ENCODE measurements around the gene GTF3C1. TPM values are rescaled to one million over a fixed set of nuclear protein-coding genes. Genes with fewer than 3 reads are reported as not detected.
"Not testable (repeated sequence)": the region's sequence is repeated elsewhere in the genome, so short reads cannot be mapped to it uniquely, and the experiment has no call there.

The GTF3C1 gene
- total and polyA plus RNA-seq, 4 donors, result 15.3 to 28.0 (median 22.2) TPM

DNA sequence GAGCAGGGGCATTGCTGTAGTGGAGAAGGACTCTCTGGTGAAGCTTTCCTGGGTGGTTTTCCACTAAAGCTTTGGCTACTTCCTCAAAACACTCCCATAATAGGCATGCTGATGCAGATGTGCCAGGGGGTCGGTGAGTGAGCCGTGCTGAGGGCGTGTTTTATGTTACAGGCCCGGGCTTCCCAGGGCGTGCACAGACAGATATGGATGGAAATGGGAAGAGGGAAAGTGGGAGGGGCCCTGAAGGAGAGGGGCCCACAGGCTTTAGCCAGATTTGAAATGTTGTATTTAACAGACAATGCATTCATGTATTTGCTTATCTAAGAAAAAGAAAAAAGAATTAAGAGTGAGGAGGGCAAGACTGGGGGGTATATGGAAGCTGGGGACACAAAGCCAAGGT lies 91.5 kb downstream of the GTF3C1 start:
- DNase-seq (ENCODE audit: low spot score), result no peak
- no peak overlapping the region for H3K4me3 ChIP-seq (ENCODE audit: low read depth in 1 of 3, low read length in 3 of 3)
- peaks cover 5 to 31% (median 8%) of the 10 kb centered on the region in 4 donors for H3K36me3 ChIP-seq (ENCODE audit: control insufficient read depth in 4 of 4, insufficient read depth in 3 of 4, low read depth in 1 of 4, low read length in 3 of 4)
- H3K4me1 ChIP-seq (ENCODE audit: control insufficient read depth in 4 of 4, insufficient read depth in 4 of 4, low read length in 3 of 4), result peaks cover 0 to 1% (median 0%) of the 10 kb centered on the region in 4 donors
- H3K27ac ChIP-seq (ENCODE audit: low read depth in 1 of 2, low read length in 2 of 2), result no peak overlapping the region
- no peaks in the 10 kb centered on the region for H3K27me3 ChIP-seq (ENCODE audit: control insufficient read depth in 4 of 4, insufficient read depth in 4 of 4, low read length in 3 of 4)
- H3K9ac ChIP-seq (ENCODE audit: low read depth in 1 of 2, low read length in 2 of 2), result no peak overlapping the region
- TF ChIP-seq YY1 (IDR thresholded peaks at IDR 0.05) (no peak), EGR1 (IDR thresholded peaks at IDR 0.05; ENCODE audit: low read depth in 2 of 2) (no peak), HNF4G (IDR thresholded peaks at IDR 0.05) (no peak), HNF4A (conservative IDR thresholded peaks at IDR 0.05) (no peak), RAD21 (IDR thresholded peaks at IDR 0.05) (no peak), JUND (IDR thresholded peaks at IDR 0.05) (no peak), FOXA2 (IDR thresholded peaks at IDR 0.05) (no peak), NR2F2 (IDR thresholded peaks at IDR 0.05) (no peak), SP1 (IDR thresholded peaks at IDR 0.05) (no peak), FOXA1 (IDR thresholded peaks at IDR 0.05) (no peak), GABPA (IDR thresholded peaks at IDR 0.05 in 1 of 2, conservative IDR thresholded peaks at IDR 0.05 in 1 of 2) (no peak)
- TF ChIP-seq, protein P1, sequence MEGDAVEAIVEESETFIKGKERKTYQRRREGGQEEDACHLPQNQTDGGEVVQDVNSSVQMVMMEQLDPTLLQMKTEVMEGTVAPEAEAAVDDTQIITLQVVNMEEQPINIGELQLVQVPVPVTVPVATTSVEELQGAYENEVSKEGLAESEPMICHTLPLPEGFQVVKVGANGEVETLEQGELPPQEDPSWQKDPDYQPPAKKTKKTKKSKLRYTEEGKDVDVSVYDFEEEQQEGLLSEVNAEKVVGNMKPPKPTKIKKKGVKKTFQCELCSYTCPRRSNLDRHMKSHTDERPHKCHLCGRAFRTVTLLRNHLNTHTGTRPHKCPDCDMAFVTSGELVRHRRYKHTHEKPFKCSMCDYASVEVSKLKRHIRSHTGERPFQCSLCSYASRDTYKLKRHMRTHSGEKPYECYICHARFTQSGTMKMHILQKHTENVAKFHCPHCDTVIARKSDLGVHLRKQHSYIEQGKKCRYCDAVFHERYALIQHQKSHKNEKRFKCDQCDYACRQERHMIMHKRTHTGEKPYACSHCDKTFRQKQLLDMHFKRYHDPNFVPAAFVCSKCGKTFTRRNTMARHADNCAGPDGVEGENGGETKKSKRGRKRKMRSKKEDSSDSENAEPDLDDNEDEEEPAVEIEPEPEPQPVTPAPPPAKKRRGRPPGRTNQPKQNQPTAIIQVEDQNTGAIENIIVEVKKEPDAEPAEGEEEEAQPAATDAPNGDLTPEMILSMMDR (IDR thresholded peaks at IDR 0.05; ENCODE audit: low read depth, low read length, missing input control), result no peak
- TF ChIP-seq, protein P2, sequence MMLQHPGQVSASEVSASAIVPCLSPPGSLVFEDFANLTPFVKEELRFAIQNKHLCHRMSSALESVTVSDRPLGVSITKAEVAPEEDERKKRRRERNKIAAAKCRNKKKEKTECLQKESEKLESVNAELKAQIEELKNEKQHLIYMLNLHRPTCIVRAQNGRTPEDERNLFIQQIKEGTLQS (IDR thresholded peaks at IDR 0.05), result no peak
- TF ChIP-seq, protein P3, sequence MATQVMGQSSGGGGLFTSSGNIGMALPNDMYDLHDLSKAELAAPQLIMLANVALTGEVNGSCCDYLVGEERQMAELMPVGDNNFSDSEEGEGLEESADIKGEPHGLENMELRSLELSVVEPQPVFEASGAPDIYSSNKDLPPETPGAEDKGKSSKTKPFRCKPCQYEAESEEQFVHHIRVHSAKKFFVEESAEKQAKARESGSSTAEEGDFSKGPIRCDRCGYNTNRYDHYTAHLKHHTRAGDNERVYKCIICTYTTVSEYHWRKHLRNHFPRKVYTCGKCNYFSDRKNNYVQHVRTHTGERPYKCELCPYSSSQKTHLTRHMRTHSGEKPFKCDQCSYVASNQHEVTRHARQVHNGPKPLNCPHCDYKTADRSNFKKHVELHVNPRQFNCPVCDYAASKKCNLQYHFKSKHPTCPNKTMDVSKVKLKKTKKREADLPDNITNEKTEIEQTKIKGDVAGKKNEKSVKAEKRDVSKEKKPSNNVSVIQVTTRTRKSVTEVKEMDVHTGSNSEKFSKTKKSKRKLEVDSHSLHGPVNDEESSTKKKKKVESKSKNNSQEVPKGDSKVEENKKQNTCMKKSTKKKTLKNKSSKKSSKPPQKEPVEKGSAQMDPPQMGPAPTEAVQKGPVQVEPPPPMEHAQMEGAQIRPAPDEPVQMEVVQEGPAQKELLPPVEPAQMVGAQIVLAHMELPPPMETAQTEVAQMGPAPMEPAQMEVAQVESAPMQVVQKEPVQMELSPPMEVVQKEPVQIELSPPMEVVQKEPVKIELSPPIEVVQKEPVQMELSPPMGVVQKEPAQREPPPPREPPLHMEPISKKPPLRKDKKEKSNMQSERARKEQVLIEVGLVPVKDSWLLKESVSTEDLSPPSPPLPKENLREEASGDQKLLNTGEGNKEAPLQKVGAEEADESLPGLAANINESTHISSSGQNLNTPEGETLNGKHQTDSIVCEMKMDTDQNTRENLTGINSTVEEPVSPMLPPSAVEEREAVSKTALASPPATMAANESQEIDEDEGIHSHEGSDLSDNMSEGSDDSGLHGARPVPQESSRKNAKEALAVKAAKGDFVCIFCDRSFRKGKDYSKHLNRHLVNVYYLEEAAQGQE (IDR thresholded peaks at IDR 0.05), result no peak
- TF ChIP-seq, protein P4, sequence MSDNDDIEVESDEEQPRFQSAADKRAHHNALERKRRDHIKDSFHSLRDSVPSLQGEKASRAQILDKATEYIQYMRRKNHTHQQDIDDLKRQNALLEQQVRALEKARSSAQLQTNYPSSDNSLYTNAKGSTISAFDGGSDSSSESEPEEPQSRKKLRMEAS (IDR thresholded peaks at IDR 0.05), result no peak
- 76% methylated on average over 5 of the region's 5 CpGs for WGBS
- H3K9me3 ChIP-seq (ENCODE audit: control insufficient read depth in 4 of 4, low read length in 3 of 4), result no peaks in the 10 kb centered on the region

DNA sequence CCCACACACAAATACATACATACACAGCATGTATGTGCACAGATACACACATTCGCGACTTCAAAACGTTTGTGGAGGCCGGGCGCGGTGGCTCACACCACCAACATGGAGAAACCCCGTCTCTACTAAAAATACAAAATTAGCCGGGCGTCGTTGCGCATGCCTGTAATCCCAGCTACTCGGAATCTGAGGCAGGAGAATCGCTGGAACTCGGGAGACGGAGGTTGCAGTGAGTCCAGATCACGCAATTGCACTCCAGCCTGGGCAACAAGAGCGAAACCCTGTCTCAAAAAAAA lies 92.2 kb downstream of the GTF3C1 start:
- H3K4me3 ChIP-seq (ENCODE audit: low read depth in 1 of 3, low read length in 3 of 3); H3K9ac ChIP-seq (ENCODE audit: low read depth in 1 of 2, low read length in 2 of 2); H3K27ac ChIP-seq (ENCODE audit: low read depth in 1 of 2, low read length in 2 of 2); H3K4me1 ChIP-seq (ENCODE audit: control insufficient read depth in 4 of 4, insufficient read depth in 4 of 4, low read length in 3 of 4); H3K27me3 ChIP-seq (ENCODE audit: control insufficient read depth in 4 of 4, insufficient read depth in 4 of 4, low read length in 3 of 4); DNase-seq (ENCODE audit: low spot score); H3K9me3 ChIP-seq (ENCODE audit: control insufficient read depth in 4 of 4, low read length in 3 of 4): not testable (repeated sequence)
- H3K36me3 ChIP-seq (ENCODE audit: control insufficient read depth in 4 of 4, insufficient read depth in 3 of 4, low read depth in 1 of 4, low read length in 3 of 4), result peaks cover 5 to 24% (median 7%) of the 10 kb centered on the region in 4 donors
- WGBS, result 87% methylated on average over 17 of the region's 17 CpGs

Data from liver (tissue), 9 donors.